HEK293T (cell line): Measurements from ENCODE around the gene SLC13A1.

Experiments used
- ARNT ChIP-seq: fragments of 450-650 bp; IDR thresholded peaks from 2 replicates; pipeline ENCODE4 v1.6.1; 2017; ENCODE audit warnings: mild to moderate bottlenecking
- BHLHE40 ChIP-seq: fragments of 450-650 bp; IDR thresholded peaks from 2 replicates; pipeline ENCODE4 v1.6.1; 2016; ENCODE audit warnings: mild to moderate bottlenecking, moderate library complexity, borderline replicate concordance
- CTBP1 ChIP-seq: fragments of 450-650 bp; IDR thresholded peaks from 2 replicates; pipeline ENCODE4 v1.6.1; 2016; ENCODE audit warnings: borderline replicate concordance
- ELF4 ChIP-seq: fragments of 450-650 bp; IDR thresholded peaks from 2 replicates; pipeline ENCODE4 v1.6.1; 2017; ENCODE audit warnings: antibody characterized with exemption
- FOXA1 ChIP-seq: fragments of 450-650 bp; IDR thresholded peaks from 2 replicates; pipeline ENCODE4 v1.6.1; 2016; ENCODE audit warnings: mild to moderate bottlenecking
- FOXK2 ChIP-seq: fragments of 450-650 bp; IDR thresholded peaks from 2 replicates; pipeline ENCODE4 v1.6.1; 2016; ENCODE audit warnings: mild to moderate bottlenecking
- FOXM1 ChIP-seq: fragments of 450-650 bp; IDR thresholded peaks from 2 replicates; pipeline ENCODE4 v1.6.1; 2017; ENCODE audit warnings: mild to moderate bottlenecking, borderline replicate concordance
- L3MBTL2 ChIP-seq: fragments of 450-650 bp; conservative IDR thresholded peaks from 2 replicates; pipeline ENCODE4 v1.6.1; 2016; ENCODE audit warnings: mild to moderate bottlenecking
- LEF1 ChIP-seq: fragments of 450-650 bp; IDR thresholded peaks from 2 replicates; pipeline ENCODE4 v1.6.1; 2017; ENCODE audit warnings: mild to moderate bottlenecking, borderline replicate concordance
- PKNOX1 ChIP-seq: fragments of 450-650 bp; IDR thresholded peaks from 2 replicates; pipeline ENCODE4 v1.6.1; 2016
- SP1 ChIP-seq: fragments of 450-650 bp; IDR thresholded peaks from 2 replicates; pipeline ENCODE4 v1.6.1; 2017
- SUZ12 ChIP-seq: fragments of 450-650 bp; IDR thresholded peaks from 2 replicates; pipeline ENCODE4 v1.6.1; 2016; ENCODE audit warnings: mild to moderate bottlenecking
- TARDBP ChIP-seq: fragments of 450-650 bp; IDR thresholded peaks from 2 replicates; pipeline ENCODE4 v1.6.1; 2016
- ZNF384 ChIP-seq: fragments of 450-650 bp; IDR thresholded peaks from 2 replicates; pipeline ENCODE4 v1.6.1; 2016

DNA sequence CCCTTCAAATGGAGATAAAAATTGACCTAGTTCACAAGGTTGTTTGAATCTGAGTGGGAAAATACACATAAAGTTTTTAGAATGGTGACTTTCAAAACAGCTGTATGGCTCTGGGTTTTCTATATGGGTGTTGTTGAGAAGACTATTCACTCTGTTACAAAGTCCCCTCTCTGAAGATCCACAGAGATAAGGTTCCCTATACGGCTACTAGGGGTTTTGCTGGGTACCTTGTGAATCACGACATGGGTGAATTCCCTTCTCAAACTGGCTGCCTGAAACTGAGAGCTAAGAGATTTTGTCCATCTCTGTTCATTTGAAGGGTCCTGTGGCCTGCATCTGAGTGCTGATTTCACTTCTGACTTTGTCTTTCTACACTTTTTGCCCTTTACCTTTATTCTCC lies 11.8 kb upstream of the SLC13A1 start:
- TF ChIP-seq SP1 (no peak), SUZ12 (no peak), PKNOX1 (no peak), TARDBP (no peak), ELF4 (no peak), L3MBTL2 (no peak), BHLHE40 (no peak), LEF1 (no peak), FOXM1 (no peak), FOXA1 (no peak), ARNT (no peak), CTBP1 (no peak), ZNF384 (no peak), FOXK2 (no peak)
